Neural cell (in vitro differentiated cells): Measurements from ENCODE around the gene KCNAB1.

Experiments used
- EP300 ChIP-seq: fragments of 450-650 bp; conservative IDR thresholded peaks from 2 replicates; pipeline ENCODE4 v1.6.1; 2014; ENCODE audit warnings: antibody characterized with exemption, mild to moderate bottlenecking, moderate library complexity; ENCODE audit not compliant: poor library complexity, severe bottlenecking
- EZH2 ChIP-seq: fragments of 200-600, 300-800 bp; shearing (Covaris generic), sonication (generic); IDR thresholded peaks from 2 replicates; pipeline ENCODE4 v1.6.1; 2014; ENCODE audit warnings: antibody characterized with exemption, low read length, borderline replicate concordance, mild to moderate bottlenecking; ENCODE audit not compliant: insufficient read depth, poor library complexity, severe bottlenecking
- MXI1 ChIP-seq: fragments of 450-650 bp; conservative IDR thresholded peaks from 2 replicates; pipeline ENCODE4 v1.6.1; 2014; ENCODE audit warnings: antibody characterized with exemption, mild to moderate bottlenecking; ENCODE audit not compliant: poor library complexity, severe bottlenecking
- POLR2AphosphoS5 ChIP-seq: IDR thresholded peaks from 2 replicates; pipeline ENCODE4 v1.6.1; 2012
- RAD21 ChIP-seq: fragments of 450-650 bp; conservative IDR thresholded peaks from 2 replicates; pipeline ENCODE4 v1.6.1; 2014; ENCODE audit warnings: antibody characterized with exemption, mild to moderate bottlenecking, moderate library complexity
- SMC3 ChIP-seq: fragments of 450-650 bp; conservative IDR thresholded peaks from 2 replicates; pipeline ENCODE4 v1.6.1; 2014; ENCODE audit warnings: antibody characterized with exemption, mild to moderate bottlenecking, moderate library complexity; ENCODE audit not compliant: poor library complexity
- TF ChIP-seq, protein P1 (sequence below): fragments of 450-650 bp; IDR thresholded peaks from 2 replicates; pipeline ENCODE4 v1.5.1; 2014; ENCODE audit warnings: antibody characterized with exemption, mild to moderate bottlenecking, moderate library complexity; ENCODE audit not compliant: poor library complexity, severe bottlenecking
- TF ChIP-seq, protein P2 (sequence below): IDR thresholded peaks from 2 replicates; pipeline ENCODE4 v1.6.1; 2012; ENCODE audit warnings: borderline replicate concordance

DNA sequence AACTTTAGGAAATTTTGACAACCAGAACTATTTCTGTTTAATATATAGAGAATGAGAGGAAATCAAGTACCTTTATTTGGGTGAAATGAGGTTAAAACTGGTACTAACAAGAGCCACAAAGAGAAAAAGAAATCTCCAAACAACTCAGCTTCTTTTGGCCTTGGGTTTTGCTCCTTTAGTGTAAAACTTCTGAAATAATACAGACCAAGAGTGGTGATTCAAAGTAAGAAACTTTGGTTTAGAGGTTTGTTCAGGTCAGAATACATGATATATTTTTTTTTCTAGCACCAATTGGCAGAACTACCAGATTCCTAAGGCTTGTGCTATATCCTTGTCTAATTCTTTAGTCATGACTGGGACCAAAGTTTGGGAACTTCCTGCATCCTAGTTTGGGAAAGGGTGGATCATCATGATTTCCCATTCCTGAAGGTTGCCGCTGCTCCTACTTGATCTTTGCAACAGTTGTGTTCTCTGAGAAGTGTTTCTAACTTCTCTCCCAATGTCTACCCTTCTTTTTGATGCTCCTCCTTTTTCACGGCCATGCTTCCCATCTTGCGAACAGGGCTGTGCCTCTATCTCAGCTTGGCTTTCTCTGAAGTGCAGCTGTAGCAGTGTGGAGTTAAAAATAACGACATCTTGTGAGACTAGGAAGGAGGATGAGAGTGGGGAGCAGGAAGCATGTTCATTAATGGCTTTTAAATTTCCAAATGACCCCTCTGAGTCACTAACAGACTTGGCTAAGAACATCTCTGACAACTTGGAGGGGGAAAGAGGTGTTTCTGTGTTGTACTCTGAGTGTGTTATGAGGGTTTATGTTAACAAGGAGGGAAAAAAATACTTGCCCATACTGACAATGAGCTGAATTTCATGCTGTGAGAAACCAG lies 87.7 kb downstream of the KCNAB1 start:
- TF ChIP-seq, protein P1, sequence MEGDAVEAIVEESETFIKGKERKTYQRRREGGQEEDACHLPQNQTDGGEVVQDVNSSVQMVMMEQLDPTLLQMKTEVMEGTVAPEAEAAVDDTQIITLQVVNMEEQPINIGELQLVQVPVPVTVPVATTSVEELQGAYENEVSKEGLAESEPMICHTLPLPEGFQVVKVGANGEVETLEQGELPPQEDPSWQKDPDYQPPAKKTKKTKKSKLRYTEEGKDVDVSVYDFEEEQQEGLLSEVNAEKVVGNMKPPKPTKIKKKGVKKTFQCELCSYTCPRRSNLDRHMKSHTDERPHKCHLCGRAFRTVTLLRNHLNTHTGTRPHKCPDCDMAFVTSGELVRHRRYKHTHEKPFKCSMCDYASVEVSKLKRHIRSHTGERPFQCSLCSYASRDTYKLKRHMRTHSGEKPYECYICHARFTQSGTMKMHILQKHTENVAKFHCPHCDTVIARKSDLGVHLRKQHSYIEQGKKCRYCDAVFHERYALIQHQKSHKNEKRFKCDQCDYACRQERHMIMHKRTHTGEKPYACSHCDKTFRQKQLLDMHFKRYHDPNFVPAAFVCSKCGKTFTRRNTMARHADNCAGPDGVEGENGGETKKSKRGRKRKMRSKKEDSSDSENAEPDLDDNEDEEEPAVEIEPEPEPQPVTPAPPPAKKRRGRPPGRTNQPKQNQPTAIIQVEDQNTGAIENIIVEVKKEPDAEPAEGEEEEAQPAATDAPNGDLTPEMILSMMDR: no peak
- TF ChIP-seq POLR2AphosphoS5: no peak
- TF ChIP-seq EP300: no peak
- no peak for TF ChIP-seq RAD21
- TF ChIP-seq EZH2: no peak
- TF ChIP-seq, protein P2, sequence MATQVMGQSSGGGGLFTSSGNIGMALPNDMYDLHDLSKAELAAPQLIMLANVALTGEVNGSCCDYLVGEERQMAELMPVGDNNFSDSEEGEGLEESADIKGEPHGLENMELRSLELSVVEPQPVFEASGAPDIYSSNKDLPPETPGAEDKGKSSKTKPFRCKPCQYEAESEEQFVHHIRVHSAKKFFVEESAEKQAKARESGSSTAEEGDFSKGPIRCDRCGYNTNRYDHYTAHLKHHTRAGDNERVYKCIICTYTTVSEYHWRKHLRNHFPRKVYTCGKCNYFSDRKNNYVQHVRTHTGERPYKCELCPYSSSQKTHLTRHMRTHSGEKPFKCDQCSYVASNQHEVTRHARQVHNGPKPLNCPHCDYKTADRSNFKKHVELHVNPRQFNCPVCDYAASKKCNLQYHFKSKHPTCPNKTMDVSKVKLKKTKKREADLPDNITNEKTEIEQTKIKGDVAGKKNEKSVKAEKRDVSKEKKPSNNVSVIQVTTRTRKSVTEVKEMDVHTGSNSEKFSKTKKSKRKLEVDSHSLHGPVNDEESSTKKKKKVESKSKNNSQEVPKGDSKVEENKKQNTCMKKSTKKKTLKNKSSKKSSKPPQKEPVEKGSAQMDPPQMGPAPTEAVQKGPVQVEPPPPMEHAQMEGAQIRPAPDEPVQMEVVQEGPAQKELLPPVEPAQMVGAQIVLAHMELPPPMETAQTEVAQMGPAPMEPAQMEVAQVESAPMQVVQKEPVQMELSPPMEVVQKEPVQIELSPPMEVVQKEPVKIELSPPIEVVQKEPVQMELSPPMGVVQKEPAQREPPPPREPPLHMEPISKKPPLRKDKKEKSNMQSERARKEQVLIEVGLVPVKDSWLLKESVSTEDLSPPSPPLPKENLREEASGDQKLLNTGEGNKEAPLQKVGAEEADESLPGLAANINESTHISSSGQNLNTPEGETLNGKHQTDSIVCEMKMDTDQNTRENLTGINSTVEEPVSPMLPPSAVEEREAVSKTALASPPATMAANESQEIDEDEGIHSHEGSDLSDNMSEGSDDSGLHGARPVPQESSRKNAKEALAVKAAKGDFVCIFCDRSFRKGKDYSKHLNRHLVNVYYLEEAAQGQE: no peak
- no peak for TF ChIP-seq MXI1
- no peak for TF ChIP-seq SMC3
